Endothelial cell of umbilical vein (primary cell): Measurements from ENCODE around the gene GPR27. TPM values are rescaled to one million over a fixed set of nuclear protein-coding genes. Genes with fewer than 3 reads are reported as not detected.

Experiments
- BruUV-seq: library from RNA; stranded (reverse); fragments of 400-500 nt; replicated peaks from 2 replicates; lab custom pipeline; 2021; lab: Mats Ljungman, UMichigan
- CTCF ChIA-PET: fragments of 300-600, 350-600 bp; sonication (Branson Sonifier 250); formaldehyde crosslinking; loops from one replicate; lab custom pipeline; 2021; ENCODE audit warnings: antibody characterized with exemption, inconsistent platforms; lab: Charles Lee
- POLR2A ChIA-PET: fragments of 300-600, 350-600 bp; sonication (Branson Sonifier 250); formaldehyde crosslinking; loops from one replicate; lab custom pipeline; 2021; ENCODE audit warnings: antibody characterized with exemption, inconsistent platforms; lab: Charles Lee
- DNase-seq: peaks from one replicate; pipeline ENCODE4 v3.0.0-alpha.2; 2011; ENCODE audit warnings: low read depth, low spot score
- FAIRE-seq: peaks from 2 replicates; lab custom pipeline; 2011; peaks lifted over from hg19 to GRCh38; lab: Jason Lieb, UNC
- H2AFZ ChIP-seq: 2 replicates; pipeline ENCODE4 v1.6.0; 2012; ENCODE audit warnings: low read depth, low read length, control low read depth, inconsistent platforms
- H3K27ac ChIP-seq: 2 replicates; pipeline ENCODE4 v1.5.1; 2011; ENCODE audit warnings: low read depth, mild to moderate bottlenecking, control low read depth, low read length, moderate library complexity; ENCODE audit not compliant: insufficient read depth
- H3K27me3 ChIP-seq, 2 experiments: 2 replicates each; pipeline versions ENCODE4 v1.6.0 to v1.6.1; 2011; ENCODE audit warnings: low read length in 2 of 2, mixed read lengths in 1 of 2; ENCODE audit not compliant: control insufficient read depth in 2 of 2, insufficient read depth in 2 of 2
- H3K36me3 ChIP-seq, 2 experiments: 2 replicates in 1 of 2; 3 replicates in 1 of 2; pipeline ENCODE4 v1.5.1; 2011; ENCODE audit warnings: low read length in 2 of 2, mild to moderate bottlenecking in 1 of 2, moderate library complexity in 1 of 2; ENCODE audit not compliant: control insufficient read depth in 2 of 2, insufficient read depth in 2 of 2; ENCODE audit errors: extremely low read depth in 1 of 2
- H3K4me1 ChIP-seq: 3 replicates; pipeline ENCODE4 v1.5.1; 2011; ENCODE audit warnings: mild to moderate bottlenecking, low read length; ENCODE audit not compliant: control insufficient read depth, insufficient read depth; ENCODE audit errors: extremely low read depth
- H3K4me2 ChIP-seq: 2 replicates; pipeline ENCODE4 v1.6.1; 2011; ENCODE audit warnings: low read length, control low read depth, mixed read lengths; ENCODE audit not compliant: insufficient read depth
- H3K4me3 ChIP-seq, 3 experiments: fragments of 200-600 bp in 1 of 3; sonication (generic), shearing (Covaris generic) in 1 of 3; replicated peaks in 1 of 3; 2 replicates each; pipeline ENCODE4 v1.5.1; 2011 to 2016; ENCODE audit warnings: control low read depth in 3 of 3, low read length in 3 of 3, mild to moderate bottlenecking in 2 of 3, inconsistent platforms in 1 of 3, low read depth in 1 of 3, moderate library complexity in 1 of 3; ENCODE audit not compliant: insufficient read depth in 1 of 3
- H3K79me2 ChIP-seq: 2 replicates; pipeline ENCODE4 v1.6.0; 2012; ENCODE audit warnings: low read length, inconsistent platforms; ENCODE audit not compliant: control insufficient read depth, insufficient read depth
- H3K9ac ChIP-seq: replicated peaks from 2 replicates; pipeline ENCODE3; 2011; ENCODE audit warnings: low read length, control low read depth; ENCODE audit not compliant: insufficient read depth; ENCODE audit errors: extremely low read depth
- H3K9me1 ChIP-seq: replicated peaks from 3 replicates; pipeline ENCODE4 v1.6.0; 2011; ENCODE audit warnings: mild to moderate bottlenecking, low read length; ENCODE audit not compliant: control insufficient read depth, insufficient read depth; ENCODE audit errors: extremely low read depth
- H3K9me3 ChIP-seq: replicated peaks from 2 replicates; pipeline ENCODE4 v1.5.1; 2012; ENCODE audit warnings: low read length, inconsistent platforms; ENCODE audit not compliant: control insufficient read depth, insufficient read depth
- H4K20me1 ChIP-seq: replicated peaks from 2 replicates; pipeline ENCODE3; 2011; ENCODE audit warnings: mild to moderate bottlenecking, low read length; ENCODE audit not compliant: control insufficient read depth, insufficient read depth; ENCODE audit errors: extremely low read depth
- CTCF ChIP-seq, 2 donors: IDR thresholded peaks; 1 replicate in 1 of 2; 2 replicates in 1 of 2; pipeline ENCODE4 v1.5.1; 2011; ENCODE audit warnings: low read length in 2 of 2, mild to moderate bottlenecking in 2 of 2, moderate library complexity in 2 of 2, control low read depth in 1 of 2, inconsistent platforms in 1 of 2, low read depth in 1 of 2; ENCODE audit not compliant: insufficient read depth in 1 of 2; ENCODE audit errors: extremely low read depth in 1 of 2
- EZH2 ChIP-seq: IDR thresholded peaks from 2 replicates; pipeline ENCODE4 v1.6.1; 2012; ENCODE audit warnings: borderline replicate concordance, low read depth, mild to moderate bottlenecking, moderate library complexity, low read length, inconsistent platforms; ENCODE audit not compliant: severe bottlenecking
- FOS ChIP-seq: IDR thresholded peaks from 2 replicates; pipeline ENCODE4 v1.6.1; 2011; ENCODE audit warnings: mild to moderate bottlenecking, low read length, moderate library complexity, borderline replicate concordance; ENCODE audit not compliant: insufficient read depth
- GATA2 ChIP-seq: IDR thresholded peaks from 2 replicates; pipeline ENCODE4 v1.7.0; 2011; ENCODE audit warnings: low read depth, mild to moderate bottlenecking, moderate library complexity, mixed read lengths, low read length; ENCODE audit not compliant: insufficient read length, insufficient read depth
- JUN ChIP-seq: IDR thresholded peaks from 2 replicates; pipeline ENCODE4 v1.6.1; 2011; ENCODE audit warnings: borderline replicate concordance, low read depth; ENCODE audit not compliant: insufficient read length, insufficient read depth
- MYC ChIP-seq: IDR thresholded peaks from one replicate; pipeline ENCODE4 v1.6.1; 2011; ENCODE audit warnings: mild to moderate bottlenecking, low read depth, low read length
- POLR2A ChIP-seq: IDR thresholded peaks from 2 replicates; pipeline ENCODE4 v1.6.1; 2012; ENCODE audit warnings: low read depth, mild to moderate bottlenecking, control low read depth, low read length
- POLR2AphosphoS5 ChIP-seq: IDR thresholded peaks from 2 replicates; pipeline ENCODE4 v1.6.1; 2012; ENCODE audit warnings: low read depth, mild to moderate bottlenecking, control low read depth, low read length, moderate library complexity; ENCODE audit not compliant: insufficient read depth
- dilution Hi-C: fragments of 300-500 bp; cut with MboI; formaldehyde crosslinking; loops from one replicate; pipeline ENCODE4 v1.15.0; 2019; ENCODE audit warnings: low sequenced_read_pairs; ENCODE audit not compliant: extremely low pct_ligation_motif_present
- intact Hi-C: fragments of 100-400 bp; cut with micrococcal nuclease; formaldehyde crosslinking; loops from one replicate; pipeline ENCODE4 v1.10.0; 2022
- polyA plus RNA-seq, 4 experiments: library from polyadenylated mRNA; depleted of rRNA in 3 of 4; stranded (reverse) in 3 of 4; unstranded in 1 of 4; fragments of >200 nt; gene quantifications; 2 replicates each; pipeline versions ENCODE4 v1.2.1 to v1.2.3, GENCODE V29; 2011 to 2012; ENCODE audit warnings: missing spikeins in 1 of 4
- total RNA-seq: library from RNA; stranded (reverse); gene quantifications from 2 replicates; pipeline ENCODE4 v1.2.3, GENCODE V29; 2021
- TF ChIP-seq, protein P1 (sequence below): IDR thresholded peaks from 2 replicates; pipeline ENCODE4 v1.6.1; 2011; ENCODE audit not compliant: insufficient read depth, insufficient read length

GPR27 gene
- total and polyA plus RNA-seq, 2 donors (not counting 3 experiments of a cell fraction or from before 2014, with no cell fraction given), result 0.03 TPM; not detected in 1

DNA sequence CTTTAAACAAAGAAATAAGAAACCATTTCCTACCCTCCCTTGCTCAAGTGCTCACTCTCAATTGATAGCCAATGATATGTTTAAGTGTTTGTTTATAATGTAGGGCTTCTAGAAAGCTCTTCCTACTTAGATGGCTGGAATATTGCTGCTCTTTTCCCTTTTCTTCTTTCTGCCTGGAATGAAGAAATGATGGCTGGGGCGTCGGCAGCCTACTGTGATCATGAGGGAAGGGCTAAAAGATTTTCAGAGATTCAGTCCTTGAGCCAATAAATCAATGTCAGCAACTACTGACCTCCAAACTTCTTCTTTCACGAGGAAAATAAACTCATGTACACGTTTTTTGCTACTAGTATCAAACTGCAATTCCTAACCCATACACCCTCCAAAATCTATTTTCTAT lies 2.1 kb upstream of the GPR27 start:
- ChIA-PET CTCF (no interaction called here), POLR2A (no interaction called here)
- H3K79me2 ChIP-seq, result no peaks in the 10 kb centered on the region
- no peaks in the 10 kb centered on the region for H3K9me3 ChIP-seq
- no peaks in the 10 kb centered on the region for H4K20me1 ChIP-seq
- dilution Hi-C loops, result no loop called here
- no peak overlapping the region for H3K9ac ChIP-seq
- intact Hi-C loops, result no loop called here
- peaks cover 4% of the 10 kb centered on the region for H3K4me1 ChIP-seq
- FAIRE-seq, result no peak
- H2AFZ ChIP-seq, result no peak overlapping the region
- no TSS peak for BruUV-seq
- DNase-seq, result no peak
- H3K4me3 ChIP-seq, result no peak overlapping the region
- no peak overlapping the region for H3K4me2 ChIP-seq
- no peaks in the 10 kb centered on the region for H3K9me1 ChIP-seq
- TF ChIP-seq EZH2 (no peak), JUN (no peak), POLR2A (no peak), FOS (no peak), MYC (no peak), POLR2AphosphoS5 (no peak), GATA2 (no peak), CTCF (IDR thresholded peaks at IDR 0.05; ENCODE audit: extremely low read depth in 1 of 2, insufficient read depth in 1 of 2, low read depth in 1 of 2, low read length in 2 of 2) (no peak)
- TF ChIP-seq, protein P1, sequence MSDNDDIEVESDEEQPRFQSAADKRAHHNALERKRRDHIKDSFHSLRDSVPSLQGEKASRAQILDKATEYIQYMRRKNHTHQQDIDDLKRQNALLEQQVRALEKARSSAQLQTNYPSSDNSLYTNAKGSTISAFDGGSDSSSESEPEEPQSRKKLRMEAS, result no peak
- H3K27me3 ChIP-seq, result peaks cover 35 to 52% of the 10 kb centered on the region in 2 experiments
- H3K36me3 ChIP-seq, result no peaks in the 10 kb centered on the region
- no peak overlapping the region for H3K27ac ChIP-seq
